ENCODE data around the gene BMP5.
"Not testable (repeated sequence)": the region's sequence is repeated elsewhere in the genome, so short reads cannot be mapped to it uniquely, and the experiment has no call there.

The BMP5 gene

DNA sequence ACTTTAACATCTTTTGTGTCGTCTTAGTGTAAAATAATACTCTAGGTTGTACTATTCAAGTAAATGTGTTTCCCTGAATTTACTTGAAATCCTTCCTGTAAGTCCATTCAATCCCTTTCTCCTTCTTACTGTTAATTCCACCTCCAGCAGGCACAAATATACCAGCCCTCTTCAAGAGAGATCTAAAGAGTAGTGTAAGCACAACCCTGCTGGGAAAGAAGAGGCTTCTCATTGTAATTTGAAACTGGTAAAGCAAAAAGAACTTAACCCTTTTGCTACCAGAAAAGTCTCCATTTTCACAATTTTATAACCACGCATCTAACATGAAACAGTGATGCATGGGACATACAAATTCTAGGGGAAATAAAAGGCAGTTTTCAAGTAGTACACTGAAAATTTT is at the start of gene BMP5:
Gene BMP5 (minus strand): TSS at position 191 of the 400 bp plus-strand sequence. CDS start 725 bp downstream, outside the sequence.
- no peak for DNase-seq

GRCh38 chr6:55922406-55922805 is 47.0 kb upstream of the BMP5 start:
- DNase-seq = no peak

GRCh38 chr6:55919716-55920308 is 44.4 kb upstream of the BMP5 start:
- DNase-seq = no peak

DNA sequence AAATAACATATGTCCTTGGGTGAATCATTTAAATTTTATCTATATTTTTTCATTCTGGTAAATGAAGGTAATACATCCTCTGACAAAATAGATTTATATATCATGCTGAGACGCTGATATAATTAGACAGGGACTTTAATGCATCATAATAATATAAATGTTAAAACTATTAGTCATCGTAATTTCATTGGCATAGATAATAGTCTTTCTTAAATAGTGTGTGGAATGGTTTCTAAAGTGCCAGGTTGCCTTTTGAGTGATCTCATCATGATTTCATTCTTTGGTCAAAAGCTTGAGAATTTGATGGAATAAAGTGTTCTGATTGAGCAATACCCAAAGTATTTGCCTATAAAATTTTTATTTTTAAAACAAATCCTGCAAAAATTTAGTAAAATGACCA is 43.2 kb upstream of the BMP5 start:
- DNase-seq = no peak

- no peak for DNase-seq
Measured at GRCh38 chr6:55917751-55918415, 42.5 kb upstream of the BMP5 start.

GRCh38 chr6:55916188-55916587 is 40.8 kb upstream of the BMP5 start:
- no peak for DNase-seq

- DNase-seq = no peak
Measured at GRCh38 chr6:55913228-55914195, 38.1 kb upstream of the BMP5 start.

- DNase-seq = not testable (repeated sequence)
Measured at GRCh38 chr6:55910466-55910865, 35.1 kb upstream of the BMP5 start.

DNA sequence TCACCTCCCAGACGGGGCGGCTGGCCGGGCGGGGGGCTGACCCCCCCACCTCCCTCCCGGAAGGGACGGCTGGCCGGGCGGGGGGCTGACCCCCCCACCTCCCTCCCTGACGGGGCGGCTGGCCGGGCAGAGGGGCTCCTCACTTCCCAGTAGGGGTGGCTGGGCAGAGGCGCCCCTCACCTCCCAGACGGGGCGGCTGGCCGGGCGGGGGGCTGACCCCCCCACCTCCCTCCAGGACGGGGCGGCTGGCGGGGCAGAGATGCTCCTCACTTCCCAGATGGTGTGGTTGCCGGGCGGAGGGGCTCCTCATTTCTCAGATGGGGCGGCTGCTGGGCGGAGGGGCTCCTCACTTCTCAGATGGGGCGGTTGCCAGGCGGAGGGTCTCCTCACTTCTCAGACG is 34.5 kb upstream of the BMP5 start:
- not testable (repeated sequence) for DNase-seq

GRCh38 chr6:55902796-55903195 is 27.4 kb upstream of the BMP5 start:
- no peak for DNase-seq

DNA sequence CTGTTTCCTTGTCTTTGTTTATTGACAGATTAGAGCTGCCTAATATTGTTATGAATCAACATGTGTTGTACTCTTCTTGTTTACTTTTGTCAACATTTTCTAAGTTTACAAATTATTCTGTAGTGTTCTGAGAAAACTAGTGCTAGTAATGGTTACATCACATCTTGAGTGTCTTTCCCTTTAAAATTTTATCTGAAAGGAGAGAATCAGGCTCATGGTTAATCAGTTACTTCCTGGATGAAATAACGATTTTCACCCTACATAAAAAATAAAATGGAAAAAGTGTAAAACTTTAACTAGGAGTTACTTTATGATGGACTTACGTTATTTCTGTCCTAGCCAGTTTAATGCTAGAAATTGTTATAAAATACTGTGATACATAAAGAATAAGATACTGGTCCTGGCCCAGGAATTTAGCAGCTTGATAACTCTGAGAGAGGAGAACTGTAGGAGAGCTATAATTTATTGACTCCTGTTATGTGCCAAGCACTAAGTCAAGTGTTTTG is 26.4 kb upstream of the BMP5 start:
- no peak for DNase-seq

GRCh38 chr6:55898342-55898741 is 23.0 kb upstream of the BMP5 start:
- DNase-seq = no peak

GRCh38 chr6:55897346-55897745 is 22.0 kb upstream of the BMP5 start:
- no peak for DNase-seq

GRCh38 chr6:55895972-55896730 is 20.8 kb upstream of the BMP5 start:
- DNase-seq = no peak

DNA sequence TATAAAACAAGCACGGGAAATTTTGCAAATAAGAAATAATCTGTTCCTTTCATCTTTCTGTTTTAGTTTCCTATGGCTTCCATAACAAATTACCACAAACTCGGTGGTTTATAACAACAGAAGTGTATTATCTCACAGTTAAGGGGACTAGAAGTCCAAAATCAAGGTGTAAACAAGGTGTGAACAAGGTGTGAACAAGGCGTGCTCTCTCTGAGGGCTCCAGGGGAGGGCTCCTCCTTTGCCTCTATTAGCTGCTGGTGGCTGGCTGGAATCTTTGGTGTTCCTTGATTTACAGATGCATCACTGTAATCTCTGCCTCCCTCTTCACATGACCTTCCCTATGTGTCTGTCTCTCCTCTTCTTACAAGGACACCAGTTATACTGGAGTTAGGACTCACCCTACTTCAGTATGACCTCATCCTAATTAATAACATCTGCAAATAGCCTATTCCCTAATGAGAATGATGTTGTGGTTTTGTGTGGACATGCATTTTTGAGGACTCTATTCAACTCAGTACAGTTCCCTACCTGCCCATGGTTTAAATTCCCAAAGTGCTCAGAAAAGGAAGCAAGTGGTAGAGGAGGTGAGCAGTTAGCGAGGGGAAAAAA is 17.5 kb upstream of the BMP5 start:
- DNase-seq = no peak

DNA sequence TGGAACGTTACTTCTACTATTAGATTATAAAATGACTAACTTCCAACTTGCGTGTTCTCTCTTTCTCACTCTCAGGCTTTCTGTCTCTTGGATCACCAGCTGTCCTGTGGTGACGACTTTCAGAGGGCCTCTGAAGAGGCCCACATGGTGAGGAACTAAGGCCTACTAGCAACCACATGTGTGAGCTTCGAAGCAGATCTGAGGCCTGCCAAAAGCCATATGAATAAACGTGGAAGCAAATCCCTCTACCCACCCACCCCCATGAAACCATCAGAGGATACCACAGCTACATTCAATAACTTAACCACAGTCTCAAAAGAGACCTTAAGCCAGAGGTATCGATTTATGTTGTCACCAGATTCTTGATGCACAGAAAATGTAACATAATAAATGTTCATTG is 13.5 kb upstream of the BMP5 start:
- no peak for DNase-seq

DNA sequence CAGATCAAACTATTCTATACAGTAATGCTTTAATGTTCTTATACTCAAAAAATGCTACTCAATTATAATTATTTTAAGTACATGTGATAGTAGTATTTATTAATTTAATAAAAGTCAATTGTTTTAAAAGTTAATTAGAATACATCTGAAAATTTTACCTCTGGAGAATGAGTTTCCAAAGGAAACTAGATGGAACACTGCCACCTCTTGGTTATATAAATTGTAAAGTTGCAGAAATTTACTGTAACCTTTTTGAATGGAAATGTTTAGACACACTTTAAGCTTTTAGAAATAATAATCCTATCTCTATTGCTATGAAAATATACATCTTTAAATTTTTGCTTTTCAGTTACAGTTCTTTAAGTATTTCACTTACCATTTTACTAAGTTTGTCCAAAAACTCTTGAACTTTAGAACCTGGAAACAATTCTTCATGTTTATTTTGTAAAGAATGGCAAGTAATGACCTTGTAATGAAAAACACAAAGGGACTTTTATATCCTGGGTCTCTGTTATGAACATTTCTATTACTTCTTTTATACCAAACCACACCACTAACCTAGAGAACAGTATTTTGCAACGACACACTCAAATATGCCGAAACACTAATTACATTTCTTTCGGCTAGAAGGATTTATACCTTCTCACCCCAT is 10.9 kb upstream of the BMP5 start:
- DNase-seq = no peak

DNA sequence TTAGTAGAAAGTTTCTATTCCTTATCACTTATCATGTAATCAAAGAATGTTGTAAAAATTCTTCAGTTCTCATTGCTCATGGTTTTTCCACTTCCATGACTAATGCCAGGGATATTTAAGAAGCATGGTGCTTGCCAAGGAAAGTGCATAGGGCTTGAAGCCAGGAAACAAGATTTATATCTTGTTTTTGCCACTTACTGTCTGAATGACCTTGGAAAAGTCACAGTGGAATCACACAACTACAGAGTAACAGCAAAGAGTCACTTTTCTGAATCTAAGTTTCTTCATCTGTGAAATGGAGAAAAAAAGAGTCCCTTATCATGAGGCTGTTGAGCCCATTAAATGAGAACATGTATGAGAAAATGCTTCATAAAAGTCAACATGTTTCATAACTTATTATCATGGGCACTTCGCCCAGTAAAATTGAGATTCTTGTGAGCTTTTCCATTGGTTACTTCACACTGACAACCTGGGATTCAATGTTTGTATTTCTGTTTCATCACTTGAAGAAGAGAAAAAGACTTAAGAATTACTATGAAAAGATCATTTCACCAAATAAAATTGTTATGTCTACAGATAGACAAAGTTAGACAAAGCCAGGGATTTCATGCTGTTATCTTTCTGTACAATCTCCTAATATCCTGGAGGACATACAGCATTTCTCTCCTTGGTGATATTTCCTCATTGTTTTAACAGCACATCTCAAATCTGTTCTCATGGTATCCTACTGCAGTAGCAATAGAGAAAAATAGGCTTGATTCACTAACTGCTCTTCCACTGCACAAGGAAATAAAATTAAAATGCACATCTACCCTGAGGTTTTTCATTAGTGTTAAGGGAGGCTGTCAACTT is 7.6 kb upstream of the BMP5 start:
- DNase-seq = no peak

- no peak for DNase-seq
Measured at GRCh38 chr6:55877283-55877682, 1.9 kb upstream of the BMP5 start.

GRCh38 chr6:55874316-55874715 is 1.1 kb downstream of the BMP5 start:
- no peak for DNase-seq

DNA sequence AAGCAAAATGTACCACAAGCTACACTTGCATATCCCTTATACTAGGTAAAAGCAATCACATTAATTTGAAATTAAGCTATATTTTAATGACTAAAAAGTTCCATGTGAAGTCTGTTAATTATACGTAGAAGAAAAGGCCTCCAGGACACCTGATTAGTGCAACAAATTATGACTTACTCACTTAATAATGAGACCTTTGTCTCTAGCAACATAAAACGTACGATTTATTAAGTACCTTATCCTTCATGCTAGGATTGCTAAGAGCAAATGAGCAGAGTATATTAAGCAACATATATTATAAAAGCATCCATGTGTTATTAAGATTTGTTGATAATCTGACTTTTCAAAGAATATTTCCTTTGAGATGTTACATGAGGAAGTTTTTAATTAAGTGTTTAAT is 2.5 kb downstream of the BMP5 start:
- no peak for DNase-seq
